Endothelial cell (in vitro differentiated cells): ENCODE results near the gene HCAR2. TPM values are rescaled to one million over a fixed set of nuclear protein-coding genes. Genes with fewer than 3 reads are reported as not detected.

Source experiments
- DNase-seq: peaks from one replicate; pipeline ENCODE4 v3.0.0; 2021; ENCODE audit warnings: low spot score
- H3K27ac Mint-ChIP-seq: one replicate; pipeline ENCODE4 v1.8.0; 2021; ENCODE audit warnings: mixed read lengths, inconsistent platforms; ENCODE audit not compliant: unreplicated experiment
- H3K27me3 Mint-ChIP-seq: one replicate; pipeline ENCODE4 v1.8.0; 2021; ENCODE audit warnings: mild to moderate bottlenecking, moderate library complexity, mixed read lengths, inconsistent platforms; ENCODE audit not compliant: unreplicated experiment
- H3K36me3 Mint-ChIP-seq: one replicate; pipeline ENCODE4 v1.8.0; 2021; ENCODE audit warnings: mild to moderate bottlenecking, low read depth, mixed read lengths, inconsistent platforms; ENCODE audit not compliant: unreplicated experiment
- H3K4me1 Mint-ChIP-seq: one replicate; pipeline ENCODE4 v1.8.0; 2021; ENCODE audit warnings: mild to moderate bottlenecking, mixed read lengths, inconsistent platforms; ENCODE audit not compliant: unreplicated experiment
- H3K4me3 Mint-ChIP-seq: one replicate; pipeline ENCODE4 v1.8.0; 2021; ENCODE audit warnings: mild to moderate bottlenecking, mixed read lengths, inconsistent platforms; ENCODE audit not compliant: unreplicated experiment
- H3K9me3 Mint-ChIP-seq: one replicate; pipeline ENCODE4 v1.8.0; 2021; ENCODE audit warnings: mixed read lengths, inconsistent platforms; ENCODE audit not compliant: unreplicated experiment
- CTCF ChIP-seq: fragments of 200-600 bp; sonication (generic); IDR thresholded peaks from one replicate; pipeline ENCODE4 v1.5.0; 2021; ENCODE audit warnings: antibody characterized with exemption; ENCODE audit not compliant: unreplicated experiment
- total RNA-seq: library from RNA; stranded (reverse); fragmentation: NEBNext Ultra II Directional; extraction: Animal tissue kit (Norgen Biotek cat#: 25700); gene quantifications from one replicate; pipeline ENCODE4 v1.2.1, GENCODE V29; 2021; ENCODE audit not compliant: unreplicated experiment

HCAR2 gene
- total RNA-seq, 1 donor from 2014 or later, result not detected

- Mint-ChIP-seq H3K27ac (no peak overlapping the region), H3K4me1 (peaks cover 17% of the 10 kb centered on the region), H3K27me3 (peaks cover 4% of the 10 kb centered on the region), H3K4me3 (no peak overlapping the region), H3K9me3 (no peaks in the 10 kb centered on the region), H3K36me3 (no peaks in the 10 kb centered on the region)
- TF ChIP-seq CTCF, result no peak
- no peak for DNase-seq
Observed at GRCh38 chr12:122747224-122748135, 44.3 kb upstream of the HCAR2 start.

DNA sequence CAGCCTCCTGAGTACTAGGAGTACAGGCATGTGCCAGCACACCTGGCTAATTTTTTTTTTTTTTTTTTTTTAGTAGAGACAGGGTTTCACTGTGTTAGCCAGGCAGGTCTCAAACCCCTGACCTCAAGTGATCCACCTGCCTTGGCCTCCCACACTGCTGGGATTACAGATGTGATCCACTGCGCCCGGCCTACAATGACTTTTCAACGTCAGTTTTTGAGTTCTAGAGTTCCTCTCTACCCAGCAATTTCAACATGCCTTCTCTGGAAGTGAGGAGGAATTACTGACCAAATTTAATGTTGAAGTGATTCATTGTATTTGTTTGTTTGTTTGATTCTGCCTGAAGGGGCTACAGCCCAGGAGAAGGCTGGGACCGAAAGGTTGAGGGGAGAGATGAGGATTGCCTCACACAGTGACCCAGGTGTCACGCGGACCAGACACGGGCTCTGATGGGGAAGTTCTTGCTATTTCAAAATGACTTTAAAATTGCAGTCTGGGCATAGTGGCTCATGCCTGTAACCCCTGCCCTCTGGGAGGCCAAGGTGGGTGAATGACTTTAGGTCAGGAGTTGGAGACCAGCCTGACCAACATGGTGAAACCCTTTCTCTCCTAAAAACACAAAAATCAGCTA lies 40.9 kb upstream of the HCAR2 start:
- Mint-ChIP-seq H3K27ac (no peak overlapping the region), H3K4me1 (no peaks in the 10 kb centered on the region), H3K36me3 (peaks cover 3% of the 10 kb centered on the region), H3K4me3 (no peak overlapping the region), H3K27me3 (no peaks in the 10 kb centered on the region), H3K9me3 (no peaks in the 10 kb centered on the region)
- no peak for TF ChIP-seq CTCF
- DNase-seq, result no peak

DNA sequence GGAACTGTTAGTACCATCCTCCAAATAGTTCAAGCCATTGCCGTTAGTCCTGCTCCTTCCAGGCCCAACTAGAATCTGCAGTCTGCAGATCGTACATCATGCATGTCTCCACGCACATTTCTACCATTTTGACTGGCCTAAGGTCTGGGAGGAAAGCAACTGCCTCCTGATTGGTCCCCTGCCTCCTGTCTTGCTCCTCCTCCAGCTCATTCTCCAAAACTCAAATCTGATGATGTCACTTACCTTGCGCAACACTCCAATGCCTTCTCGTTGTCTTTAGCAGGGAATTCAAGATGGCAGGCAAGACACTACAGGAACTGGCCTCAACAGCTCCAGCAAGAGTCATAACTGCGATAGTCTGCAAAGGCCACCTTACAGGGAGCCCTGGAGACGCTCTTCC lies 37.2 kb upstream of the HCAR2 start:
- Mint-ChIP-seq H3K4me3 (no peak overlapping the region), H3K36me3 (peaks cover 3% of the 10 kb centered on the region), H3K4me1 (no peaks in the 10 kb centered on the region), H3K9me3 (no peaks in the 10 kb centered on the region), H3K27me3 (no peaks in the 10 kb centered on the region), H3K27ac (no peak overlapping the region)
- no peak for TF ChIP-seq CTCF
- DNase-seq, result no peak

DNA sequence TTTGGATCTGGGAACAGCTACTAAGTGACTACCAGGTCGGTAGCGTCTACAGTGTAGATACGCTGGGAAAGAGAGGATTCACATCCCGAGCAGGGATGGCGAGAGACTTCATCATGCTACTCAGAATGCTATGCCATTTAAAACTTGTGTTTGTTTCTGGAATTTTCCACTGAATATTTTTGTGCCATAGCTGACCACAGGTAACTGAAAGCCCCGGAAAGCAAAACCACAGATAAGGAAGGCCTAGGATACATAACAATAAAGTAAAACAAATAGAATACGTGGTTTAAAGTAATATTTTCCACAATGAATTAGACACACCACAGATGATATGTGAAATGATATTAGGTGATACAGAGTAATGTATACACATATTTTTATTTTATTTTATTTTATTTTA lies 35.4 kb upstream of the HCAR2 start:
- TF ChIP-seq CTCF, result no peak
- Mint-ChIP-seq H3K27ac (no peak overlapping the region), H3K27me3 (no peaks in the 10 kb centered on the region), H3K36me3 (peaks cover 3% of the 10 kb centered on the region), H3K4me1 (peaks cover 3% of the 10 kb centered on the region), H3K9me3 (no peaks in the 10 kb centered on the region), H3K4me3 (no peak overlapping the region)
- DNase-seq, result no peak

- no peaks in the 10 kb centered on the region for H3K27me3 Mint-ChIP-seq
- H3K27ac Mint-ChIP-seq, result no peak overlapping the region
- H3K4me1 Mint-ChIP-seq, result peaks cover 36% of the 10 kb centered on the region
- no peaks in the 10 kb centered on the region for H3K36me3 Mint-ChIP-seq
- no peak for DNase-seq
- H3K9me3 Mint-ChIP-seq, result no peaks in the 10 kb centered on the region
- TF ChIP-seq CTCF, result no peak
- no peak overlapping the region for H3K4me3 Mint-ChIP-seq
Observed at GRCh38 chr12:122732611-122733010, 29.5 kb upstream of the HCAR2 start.
